HG02763 (cell line): ENCODE data around the gene TUBG1.
"Not testable (repeated sequence)": the region's sequence is repeated elsewhere in the genome, so short reads cannot be mapped to it uniquely, and the experiment has no call there.

Experiments
- ATAC-seq: cut with Tn5 transposase; IDR thresholded peaks from one replicate; pipeline ENCODE4 v1.9.1; 2021; ENCODE audit warnings: mild to moderate bottlenecking, moderate library complexity; ENCODE audit not compliant: unreplicated experiment

Gene TUBG1

GRCh38 chr17:42578282-42578869 is 31.1 kb upstream of the TUBG1 start:
- ATAC-seq: peak; percentile 49

GRCh38 chr17:42579794-42580551 is 29.5 kb upstream of the TUBG1 start:
- ATAC-seq: no peak

GRCh38 chr17:42581744-42582270 is 27.7 kb upstream of the TUBG1 start:
- ATAC-seq: no peak

- ATAC-seq: no peak
Observed at GRCh38 chr17:42584880-42585279, 24.6 kb upstream of the TUBG1 start.

- no peak for ATAC-seq
Observed at GRCh38 chr17:42585353-42585752, 24.1 kb upstream of the TUBG1 start.

GRCh38 chr17:42586514-42587230 is 22.8 kb upstream of the TUBG1 start:
- no peak for ATAC-seq

- no peak for ATAC-seq
Observed at GRCh38 chr17:42590886-42591285, 18.6 kb upstream of the TUBG1 start.

- ATAC-seq: no peak
Observed at GRCh38 chr17:42591411-42591810, 18.1 kb upstream of the TUBG1 start.

GRCh38 chr17:42596386-42596785 is 13.1 kb upstream of the TUBG1 start:
- ATAC-seq: no peak

- no peak for ATAC-seq
Observed at GRCh38 chr17:42598905-42599304, 10.6 kb upstream of the TUBG1 start.

GRCh38 chr17:42603318-42603717 is 6.2 kb upstream of the TUBG1 start:
- no peak for ATAC-seq

GRCh38 chr17:42607769-42608168 is 1.7 kb upstream of the TUBG1 start:
- ATAC-seq: no peak

- peak; percentile 25 for ATAC-seq
Observed at GRCh38 chr17:42608305-42609181, 940 bp upstream of the TUBG1 start.

- not testable (repeated sequence) for ATAC-seq
Observed at GRCh38 chr17:42609814-42610801, 625 bp downstream of the TUBG1 start.

- no peak for ATAC-seq
Observed at GRCh38 chr17:42612013-42612412, 2.5 kb downstream of the TUBG1 start.

GRCh38 chr17:42613699-42614295 is 4.3 kb downstream of the TUBG1 start:
- no peak for ATAC-seq

- ATAC-seq: peak; percentile 17
Observed at GRCh38 chr17:42617956-42618431, 8.5 kb downstream of the TUBG1 start.

GRCh38 chr17:42618442-42619150 is 9.1 kb downstream of the TUBG1 start:
- peak; percentile 76 for ATAC-seq
